DND-41 (cell line): ENCODE results near the gene CLCN2.

ENCODE experiments used
- ATAC-seq: fragments of 200-7000 bp; cut with Tn5 transposase; 3 replicates; pipeline ENCODE4 v1.9.1; 2021; ENCODE audit warnings: low read depth; ENCODE audit not compliant: insufficient read depth
- DNase-seq: peaks from one replicate; pipeline ENCODE4 v3.0.0-alpha.2; 2020
- H2AFZ ChIP-seq: 2 replicates; pipeline ENCODE4 v1.6.0; 2012; ENCODE audit warnings: low read depth, low read length
- H3K27ac ChIP-seq: 2 replicates; pipeline ENCODE4 v1.5.1; 2012; ENCODE audit warnings: low read length, inconsistent platforms
- H3K27me3 ChIP-seq: fragments of 200-600 bp; sonication (generic); 2 replicates; pipeline ENCODE4 v1.6.0; 2012; ENCODE audit warnings: low read length, mild to moderate bottlenecking, inconsistent platforms; ENCODE audit not compliant: insufficient read depth, poor library complexity
- H3K36me3 ChIP-seq: 2 replicates; pipeline ENCODE4 v1.5.1; 2012; ENCODE audit warnings: low read length, inconsistent platforms; ENCODE audit not compliant: insufficient read depth
- H3K4me1 ChIP-seq: 2 replicates; pipeline ENCODE4 v1.5.1; 2012; ENCODE audit warnings: mild to moderate bottlenecking, low read length; ENCODE audit not compliant: insufficient read depth
- H3K4me2 ChIP-seq: 2 replicates; pipeline ENCODE4 v1.6.0; 2012; ENCODE audit warnings: mild to moderate bottlenecking, moderate library complexity, low read length, inconsistent platforms; ENCODE audit not compliant: insufficient read depth
- H3K4me3 ChIP-seq, 2 experiments: fragments of 200-600 bp in 1 of 2; shearing (Covaris generic) in 1 of 2; 2 replicates each; pipeline ENCODE4 v1.5.1; 2012 to 2016; ENCODE audit warnings: inconsistent platforms in 2 of 2, low read length in 2 of 2, mild to moderate bottlenecking in 2 of 2, low read depth in 1 of 2, moderate library complexity in 1 of 2
- H3K79me2 ChIP-seq: 2 replicates; pipeline ENCODE4 v1.6.0; 2012; ENCODE audit warnings: low read length, inconsistent platforms; ENCODE audit not compliant: insufficient read depth
- H3K9ac ChIP-seq: 2 replicates; pipeline ENCODE4 v1.6.0; 2012; ENCODE audit warnings: low read depth, mild to moderate bottlenecking, inconsistent platforms, low read length, moderate library complexity
- H3K9me3 ChIP-seq: 2 replicates; pipeline ENCODE4 v1.5.1; 2012; ENCODE audit warnings: low read length, moderate library complexity, mild to moderate bottlenecking, inconsistent platforms; ENCODE audit not compliant: insufficient read depth, severe bottlenecking
- H4K20me1 ChIP-seq: 2 replicates; pipeline ENCODE4 v1.6.0; 2012; ENCODE audit warnings: low read length; ENCODE audit not compliant: insufficient read depth
- EZH2 ChIP-seq: IDR thresholded peaks from 3 replicates; pipeline ENCODE4 v1.6.1; 2012; ENCODE audit warnings: borderline replicate concordance, low read depth, mild to moderate bottlenecking, moderate library complexity, low read length, inconsistent platforms; ENCODE audit not compliant: severe bottlenecking
- TF ChIP-seq, protein P1 (sequence below): IDR thresholded peaks from 2 replicates; pipeline ENCODE4 v1.5.1; 2012; ENCODE audit warnings: borderline replicate concordance, low read length, moderate library complexity, mild to moderate bottlenecking; ENCODE audit not compliant: poor library complexity, severe bottlenecking; ENCODE audit errors: extremely low read depth

Gene CLCN2

DNA sequence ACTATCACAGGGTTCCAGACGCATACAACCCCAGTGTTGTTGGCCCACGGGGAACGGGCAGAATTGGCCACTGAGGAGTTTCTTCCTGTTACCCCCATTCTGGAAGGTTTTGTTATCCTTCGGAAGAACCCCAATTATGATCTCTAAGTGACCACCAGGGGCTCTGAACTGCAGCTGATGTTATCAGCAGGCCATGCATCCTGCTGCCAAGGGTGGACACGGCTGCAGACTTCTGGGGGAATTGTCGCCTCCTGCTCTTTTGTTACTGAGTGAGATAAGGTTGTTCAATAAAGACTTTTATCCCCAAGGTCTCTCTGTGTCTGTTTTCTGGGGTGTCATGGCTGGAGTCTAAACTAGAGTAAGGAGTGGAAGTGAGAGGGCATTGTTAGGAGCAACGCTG lies 52.7 kb downstream of the CLCN2 start:
- peaks cover 20% of the 10 kb centered on the region; the same call in 1 of the 2 replicates for H4K20me1 ChIP-seq
- TF ChIP-seq, protein P1, sequence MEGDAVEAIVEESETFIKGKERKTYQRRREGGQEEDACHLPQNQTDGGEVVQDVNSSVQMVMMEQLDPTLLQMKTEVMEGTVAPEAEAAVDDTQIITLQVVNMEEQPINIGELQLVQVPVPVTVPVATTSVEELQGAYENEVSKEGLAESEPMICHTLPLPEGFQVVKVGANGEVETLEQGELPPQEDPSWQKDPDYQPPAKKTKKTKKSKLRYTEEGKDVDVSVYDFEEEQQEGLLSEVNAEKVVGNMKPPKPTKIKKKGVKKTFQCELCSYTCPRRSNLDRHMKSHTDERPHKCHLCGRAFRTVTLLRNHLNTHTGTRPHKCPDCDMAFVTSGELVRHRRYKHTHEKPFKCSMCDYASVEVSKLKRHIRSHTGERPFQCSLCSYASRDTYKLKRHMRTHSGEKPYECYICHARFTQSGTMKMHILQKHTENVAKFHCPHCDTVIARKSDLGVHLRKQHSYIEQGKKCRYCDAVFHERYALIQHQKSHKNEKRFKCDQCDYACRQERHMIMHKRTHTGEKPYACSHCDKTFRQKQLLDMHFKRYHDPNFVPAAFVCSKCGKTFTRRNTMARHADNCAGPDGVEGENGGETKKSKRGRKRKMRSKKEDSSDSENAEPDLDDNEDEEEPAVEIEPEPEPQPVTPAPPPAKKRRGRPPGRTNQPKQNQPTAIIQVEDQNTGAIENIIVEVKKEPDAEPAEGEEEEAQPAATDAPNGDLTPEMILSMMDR: peak; percentile 5
- TF ChIP-seq EZH2: no peak
- H3K4me1 ChIP-seq: peaks cover 3% of the 10 kb centered on the region
- peaks cover 8% of the 10 kb centered on the region; the same call in 1 of the 2 replicates for H3K79me2 ChIP-seq
- DNase-seq (no peak), ATAC-seq (no peak)
- no peaks in the 10 kb centered on the region for H3K27me3 ChIP-seq
- no peak overlapping the region for H3K4me3 ChIP-seq
- peaks cover 53% of the 10 kb centered on the region for H3K36me3 ChIP-seq
- H3K9ac ChIP-seq: no peak overlapping the region
- H2AFZ ChIP-seq: no peak overlapping the region
- no peak overlapping the region for H3K4me2 ChIP-seq
- H3K27ac ChIP-seq: no peak overlapping the region
- H3K9me3 ChIP-seq: no peaks in the 10 kb centered on the region

DNA sequence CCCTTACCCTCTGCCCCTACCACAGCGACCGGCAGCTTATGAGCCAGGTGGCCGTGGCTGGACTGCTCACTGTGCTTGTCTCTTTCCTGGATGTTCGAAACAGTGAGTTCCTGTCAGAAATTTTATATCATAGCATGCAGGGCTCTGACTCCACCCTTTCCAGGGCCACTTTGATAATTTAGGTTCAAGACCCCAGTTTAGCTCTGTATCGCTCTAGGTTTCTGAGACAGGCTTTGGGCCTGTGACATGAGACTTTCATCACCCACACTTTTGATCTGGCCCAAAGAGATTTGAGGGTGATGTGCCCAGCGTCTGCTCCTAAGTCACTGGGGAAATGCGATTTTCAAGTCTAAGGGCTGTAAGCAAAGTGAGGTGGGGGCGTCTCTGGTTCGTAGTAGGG lies 53.5 kb downstream of the CLCN2 start:
- H3K4me2 ChIP-seq: no peak overlapping the region
- H3K27me3 ChIP-seq: no peaks in the 10 kb centered on the region
- H3K4me3 ChIP-seq: no peak overlapping the region
- H3K9me3 ChIP-seq: no peaks in the 10 kb centered on the region
- H3K36me3 ChIP-seq: peaks cover 62% of the 10 kb centered on the region
- no peak overlapping the region for H2AFZ ChIP-seq
- TF ChIP-seq, protein P1: no peak
- TF ChIP-seq EZH2: no peak
- no peak overlapping the region for H3K27ac ChIP-seq
- peaks cover 16% of the 10 kb centered on the region; the same call in 1 of the 2 replicates for H3K79me2 ChIP-seq
- peaks cover 20% of the 10 kb centered on the region; the same call in 1 of the 2 replicates for H4K20me1 ChIP-seq
- no peak for DNase-seq
- no peak overlapping the region for H3K9ac ChIP-seq
- no peaks in the 10 kb centered on the region for H3K4me1 ChIP-seq
- ATAC-seq: no peak

DNA sequence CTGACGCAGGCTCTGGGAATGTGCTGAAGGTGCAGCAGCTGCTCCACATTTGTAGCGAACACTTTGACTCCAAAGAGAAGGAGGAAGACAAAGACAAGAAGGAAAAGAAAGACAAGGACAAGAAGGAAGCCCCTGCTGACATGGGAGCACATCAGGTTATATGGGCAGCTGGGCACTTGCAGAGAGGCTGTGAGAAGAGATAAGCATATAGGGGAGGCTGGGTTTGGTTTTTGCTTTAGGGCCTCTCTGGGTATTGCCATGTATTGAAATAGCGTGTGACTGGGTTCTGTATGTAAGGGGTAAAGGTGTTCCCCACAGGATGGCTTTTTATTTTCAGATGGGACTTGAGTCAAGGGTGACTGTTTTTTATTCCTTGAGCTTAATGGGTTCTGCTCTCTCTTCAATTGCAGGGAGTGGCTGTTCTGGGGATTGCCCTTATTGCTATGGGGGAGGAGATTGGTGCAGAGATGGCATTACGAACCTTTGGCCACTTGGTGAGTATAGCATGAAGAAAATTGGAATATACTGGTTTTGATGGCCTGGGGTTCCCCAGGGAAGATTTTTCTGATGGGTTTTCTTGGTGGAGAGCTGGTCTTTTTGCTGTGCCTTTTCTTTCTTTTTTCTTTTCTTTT lies 54.9 kb downstream of the CLCN2 start:
- H3K4me2 ChIP-seq: no peak overlapping the region
- H3K27me3 ChIP-seq: no peaks in the 10 kb centered on the region
- DNase-seq (no peak), ATAC-seq (no peak)
- no peak overlapping the region for H3K9ac ChIP-seq
- H3K4me3 ChIP-seq: no peak overlapping the region
- H3K27ac ChIP-seq: no peak overlapping the region
- H3K9me3 ChIP-seq: no peaks in the 10 kb centered on the region
- H2AFZ ChIP-seq: no peak overlapping the region
- peaks cover 30% of the 10 kb centered on the region; the same call in 1 of the 2 replicates for H4K20me1 ChIP-seq
- H3K36me3 ChIP-seq: peaks cover 76% of the 10 kb centered on the region
- H3K4me1 ChIP-seq: peaks cover 8% of the 10 kb centered on the region; the same call in 1 of the 2 replicates
- no peak for TF ChIP-seq EZH2
- TF ChIP-seq, protein P1: no peak
- peaks cover 28% of the 10 kb centered on the region for H3K79me2 ChIP-seq
